Measurements from ENCODE around the gene CACNG6. TPM values are rescaled to one million over a fixed set of nuclear protein-coding genes. Genes with fewer than 3 reads are reported as not detected.

CACNG6 gene
- total and polyA plus RNA-seq, 10 of the 15 experiments (the other 5 are each of a cell fraction or from before 2014, with no cell fraction given), result 0.07 TPM; not detected in 9

- no peak overlapping the region for H3K27ac ChIP-seq (ENCODE audit: control insufficient read depth, insufficient read depth)
- in situ Hi-C loops (cut with MboI) (no loop called here), intact Hi-C loops (cut with micrococcal nuclease; ENCODE audit: unreplicated experiment) (no loop called here)
- no peak overlapping the region for H3K4me2 ChIP-seq (ENCODE audit: control insufficient read depth, insufficient read depth)
- ChIA-PET CTCF (no interaction called here), RAD21 (ENCODE audit: unreplicated experiment) (no interaction called here), POLR2A (no interaction called here), SMC1A (ENCODE audit: uncharacterized antibody, unreplicated experiment) (no interaction called here)
- no peaks in the 10 kb centered on the region for H3K4me1 ChIP-seq (ENCODE audit: control insufficient read depth, insufficient read depth, low read length)
- no peaks in the 10 kb centered on the region for H4K20me1 ChIP-seq (ENCODE audit: control insufficient read depth, insufficient read depth)
- H3K4me3 ChIP-seq, result no peak overlapping the region
- no peaks in the 10 kb centered on the region for H3K27me3 ChIP-seq (replicated peaks in 1 of 2; ENCODE audit: control insufficient read depth in 2 of 2, insufficient read depth in 2 of 2, low read length in 1 of 2)
- H3K79me2 ChIP-seq (ENCODE audit: control insufficient read depth, insufficient read depth, low read length), result no peaks in the 10 kb centered on the region
- no peaks in the 10 kb centered on the region for H3K36me3 ChIP-seq (ENCODE audit: control insufficient read depth in 2 of 2, insufficient read depth in 2 of 2, low read length in 1 of 2)
- H3K9me3 ChIP-seq (replicated peaks; ENCODE audit: control insufficient read depth, insufficient read depth, low read length), result no peaks in the 10 kb centered on the region
- TF ChIP-seq SKIL (IDR thresholded peaks at IDR 0.05; ENCODE audit: low read depth, poor library complexity, severe bottlenecking), result no peak
- TF ChIP-seq ZBED1 (IDR thresholded peaks at IDR 0.05; ENCODE audit: borderline replicate concordance), result no peak
- TF ChIP-seq NR2C1 (IDR thresholded peaks at IDR 0.05), result no peak
- ATAC-seq (no peak), FAIRE-seq (no peak), DNase-seq (ENCODE audit: low read depth, low spot score) (no peak)
- no TSS peak for BruUV-seq (replicated peaks)
- H3K9ac ChIP-seq (ENCODE audit: control insufficient read depth, insufficient read depth, low read length), result no peak overlapping the region
- WGBS (ENCODE audit: insufficient coverage, insufficient replicate concordance, low lambda C conversion rate, missing lambda C conversion rate), result 5% methylated on average over 10 of the region's 14 CpGs
- no peak overlapping the region for H2AFZ ChIP-seq (ENCODE audit: control insufficient read depth, low read depth, low read length)
These were observed 33.3 kb upstream of the CACNG6 start for GRCh38 chr19:53958168-53958571.

GRCh38 chr19:53958823-53959757, 32.3 kb upstream of the CACNG6 start:
- SMC1A ChIA-PET (ENCODE audit: uncharacterized antibody, unreplicated experiment), result interaction anchor here (0.7 kb wide), 1 partner anchor 392 kb away, joined by 4 read pairs; no protein-coding TSS in a partner anchor
- Histone ChIP-seq H3K36me3 (ENCODE audit: control insufficient read depth in 2 of 2, insufficient read depth in 2 of 2, low read length in 1 of 2) (no peaks in the 10 kb centered on the region), H4K20me1 (ENCODE audit: control insufficient read depth, insufficient read depth) (no peaks in the 10 kb centered on the region), H3K4me3 (no peak overlapping the region), H3K79me2 (ENCODE audit: control insufficient read depth, insufficient read depth, low read length) (no peaks in the 10 kb centered on the region), H3K27ac (ENCODE audit: control insufficient read depth, insufficient read depth) (no peak overlapping the region), H3K4me2 (ENCODE audit: control insufficient read depth, insufficient read depth) (no peak overlapping the region), H3K27me3 (replicated peaks in 1 of 2; ENCODE audit: control insufficient read depth in 2 of 2, insufficient read depth in 2 of 2, low read length in 1 of 2) (no peaks in the 10 kb centered on the region), H3K9ac (ENCODE audit: control insufficient read depth, insufficient read depth, low read length) (no peak overlapping the region), H3K9me3 (replicated peaks; ENCODE audit: control insufficient read depth, insufficient read depth, low read length) (no peaks in the 10 kb centered on the region; the same call in 2 of the 3 replicates), H3K4me1 (ENCODE audit: control insufficient read depth, insufficient read depth, low read length) (no peaks in the 10 kb centered on the region), H2AFZ (ENCODE audit: control insufficient read depth, low read depth, low read length) (no peak overlapping the region)
- intact Hi-C loops (cut with micrococcal nuclease; ENCODE audit: unreplicated experiment), result no loop called here
- no peak for FAIRE-seq
- no TSS peak for BruUV-seq (replicated peaks)
- POLR2A ChIA-PET, result no interaction called here
- 27% methylated on average over 9 of the region's 22 CpGs for WGBS (ENCODE audit: insufficient coverage, insufficient replicate concordance, low lambda C conversion rate, missing lambda C conversion rate)
- RAD21 ChIA-PET (ENCODE audit: unreplicated experiment), result no interaction called here
- no peak for DNase-seq (ENCODE audit: low read depth, low spot score)
- CTCF ChIA-PET, result no interaction called here
- in situ Hi-C loops (cut with MboI), result no loop called here
- ATAC-seq, result no peak
- TF ChIP-seq CBFB (IDR thresholded peaks at IDR 0.05; ENCODE audit: low read depth) (no peak), SRF (IDR thresholded peaks at IDR 0.05; ENCODE audit: low read depth in 2 of 2, low read length in 2 of 2) (no peak), CHD1 (IDR thresholded peaks at IDR 0.05; ENCODE audit: low read depth, low read length) (no peak), ZNF622 (IDR thresholded peaks at IDR 0.05) (no peak), GATAD2B (conservative IDR thresholded peaks at IDR 0.05; ENCODE audit: low read depth) (no peak), HSF1 (IDR thresholded peaks at IDR 0.05; ENCODE audit: low read depth, low read length) (no peak), EZH2 (IDR thresholded peaks at IDR 0.05; ENCODE audit: borderline replicate concordance, control insufficient read depth, low read depth, low read length) (no peak), PKNOX1 (IDR thresholded peaks at IDR 0.05) (no peak), MYC (IDR thresholded peaks at IDR 0.05; ENCODE audit: insufficient read depth, insufficient read length, insufficient replicate concordance, low read length, severe bottlenecking) (no peak)
